HG03521 (cell line): ENCODE results near the gene ANK2.
A peak's percentile ranks its signal among the peaks of the same experiment; 100 is the strongest.
"Not testable (repeated sequence)": the region's sequence is repeated elsewhere in the genome, so short reads cannot be mapped to it uniquely, and the experiment has no call there.

Experiments
- ATAC-seq: cut with Tn5 transposase; IDR thresholded peaks from one replicate; pipeline ENCODE4 v1.9.1; 2021; ENCODE audit warnings: mild to moderate bottlenecking, moderate library complexity; ENCODE audit not compliant: unreplicated experiment

Gene ANK2

DNA sequence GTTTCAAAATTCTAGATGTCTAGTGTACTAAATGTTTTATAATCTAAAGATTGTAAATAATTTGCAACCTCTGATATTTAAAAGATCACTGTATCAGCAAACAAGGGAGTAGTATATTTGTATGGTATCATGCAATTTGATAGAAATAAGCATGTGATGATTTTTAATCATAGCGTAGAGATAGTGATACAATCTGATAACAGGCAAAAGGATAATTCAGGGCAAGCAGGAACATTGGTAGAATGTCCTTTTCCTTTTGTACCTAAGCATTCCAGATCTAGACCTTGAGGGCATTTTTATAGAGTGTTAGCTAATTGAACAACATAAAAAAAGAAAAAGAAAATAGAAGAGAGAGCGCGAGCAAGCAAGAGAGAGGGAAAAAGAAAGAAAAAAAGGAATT is 1.4 kb downstream of the ANK2 start:
- ATAC-seq, result no peak

DNA sequence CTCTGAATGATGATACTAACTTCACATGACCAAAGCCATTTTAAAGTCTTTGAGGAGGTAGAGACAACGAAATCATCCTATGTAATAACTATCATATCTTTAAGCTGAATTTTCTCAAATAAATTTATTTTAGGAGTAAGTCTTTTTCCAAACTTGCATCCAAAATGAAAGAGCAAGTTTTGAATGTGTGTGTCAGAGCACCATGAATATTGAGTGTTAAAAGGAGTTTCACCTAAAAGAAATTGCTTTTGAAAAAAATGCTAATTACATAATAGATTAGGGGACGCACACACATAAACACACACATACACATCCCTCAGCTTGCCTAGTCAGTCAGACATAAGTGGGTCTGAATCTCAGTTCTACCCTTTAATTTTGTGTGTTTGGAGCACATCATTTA is 1.9 kb downstream of the ANK2 start:
- ATAC-seq, result no peak

DNA sequence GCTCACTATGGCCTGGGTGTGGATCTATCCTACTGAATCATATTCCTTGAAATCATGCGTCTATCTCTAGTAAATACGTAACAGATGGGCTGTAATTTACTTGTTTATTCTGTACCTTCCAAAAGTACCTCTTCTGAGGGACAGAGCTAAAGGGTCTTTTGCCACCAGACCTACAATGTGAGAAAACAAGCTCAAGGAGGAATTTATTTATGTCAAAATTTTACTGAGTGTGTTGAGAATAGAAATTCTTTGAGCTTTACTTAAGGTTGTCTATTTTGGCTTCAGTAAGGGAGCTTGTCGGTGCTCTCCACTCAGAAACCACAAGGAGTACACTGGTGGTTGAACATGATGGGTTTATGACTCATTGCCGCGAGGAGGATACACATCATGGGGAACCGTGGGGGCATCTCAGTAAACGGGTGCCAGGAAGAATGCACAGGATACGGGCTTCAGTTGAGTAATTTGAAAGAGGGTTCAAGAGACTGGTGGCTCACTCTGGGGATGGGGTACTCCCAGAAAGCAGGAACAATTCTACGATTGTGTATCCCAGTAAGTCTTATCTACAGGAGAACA is 3.0 kb downstream of the ANK2 start:
- ATAC-seq, result peak; percentile 59

GRCh38 chr4:113053883-113054282 is 4.4 kb downstream of the ANK2 start:
- ATAC-seq, result no peak

- no peak for ATAC-seq
Observed at GRCh38 chr4:113056318-113056717, 6.9 kb downstream of the ANK2 start.

DNA sequence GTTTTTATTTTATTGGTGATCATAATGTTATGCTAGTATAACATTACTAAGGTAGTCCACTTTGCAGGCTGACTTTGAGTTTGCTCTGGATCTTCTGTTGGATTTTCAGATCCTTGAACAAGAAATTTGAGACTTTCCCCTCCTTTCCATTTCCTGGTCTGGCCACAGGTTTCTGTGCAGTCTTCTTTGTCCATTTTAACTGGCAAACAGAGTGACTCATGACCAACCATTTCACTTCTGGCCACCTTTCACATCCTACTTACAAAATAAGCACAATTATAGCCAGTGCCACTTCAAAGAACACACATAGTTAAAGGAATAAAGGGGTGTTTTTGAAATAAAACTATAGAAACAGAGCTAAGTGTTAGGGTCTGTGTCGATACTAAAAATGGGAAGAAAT is 8.4 kb downstream of the ANK2 start:
- no peak for ATAC-seq

DNA sequence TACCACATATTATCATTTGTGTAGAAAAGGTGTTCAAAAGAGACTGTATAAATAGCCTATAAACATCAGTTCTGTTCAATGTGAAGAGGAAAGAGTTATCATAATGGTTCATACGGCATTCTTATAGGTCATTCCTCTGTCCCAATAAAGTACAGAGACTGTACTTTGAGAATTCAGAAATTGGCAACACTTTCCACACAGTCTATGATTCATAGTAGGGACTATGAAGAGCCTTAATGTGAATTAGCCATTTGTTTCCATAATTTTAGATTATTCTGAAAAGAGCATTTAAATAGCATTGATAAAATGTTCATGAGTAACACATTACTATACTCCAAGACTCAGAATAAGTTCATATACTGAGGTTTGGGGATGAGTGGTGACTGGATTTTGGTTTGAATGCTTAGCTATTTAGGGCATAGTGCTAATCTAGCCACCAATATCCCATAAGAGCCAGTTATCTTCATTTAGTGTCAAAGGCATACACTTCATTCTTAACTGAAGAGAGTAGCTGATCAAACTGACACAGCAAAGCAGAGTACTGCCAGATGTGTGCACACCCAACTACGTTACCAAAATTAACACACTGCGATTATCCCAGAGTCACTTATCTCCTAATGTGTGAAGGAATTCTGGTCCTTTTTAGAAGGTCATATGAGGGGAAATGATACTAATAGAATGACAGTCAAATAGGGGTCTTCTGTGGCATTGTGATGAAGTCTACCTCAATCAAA is 10.2 kb downstream of the ANK2 start:
- no peak for ATAC-seq

GRCh38 chr4:113060853-113061252 is 11.4 kb downstream of the ANK2 start:
- ATAC-seq, result no peak

DNA sequence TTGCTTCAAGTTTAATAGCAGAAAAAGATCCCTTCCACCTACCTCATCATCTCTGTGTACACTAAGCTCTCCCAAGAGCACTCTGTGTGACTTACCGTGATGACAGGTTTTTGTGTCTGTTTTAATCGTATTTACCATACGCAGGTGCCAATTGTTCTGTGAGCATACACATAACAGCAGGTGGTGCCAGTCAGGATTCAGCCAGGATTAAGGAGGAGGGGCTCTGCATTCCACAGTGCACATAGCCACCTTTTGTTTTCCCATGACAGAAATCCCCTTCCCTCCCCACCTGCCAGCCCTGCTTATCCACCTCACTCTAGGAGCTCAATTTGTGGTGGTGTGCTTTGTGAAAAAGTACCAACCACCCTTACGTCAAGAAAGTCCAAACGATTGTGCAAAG is 14.8 kb downstream of the ANK2 start:
- ATAC-seq, result no peak

DNA sequence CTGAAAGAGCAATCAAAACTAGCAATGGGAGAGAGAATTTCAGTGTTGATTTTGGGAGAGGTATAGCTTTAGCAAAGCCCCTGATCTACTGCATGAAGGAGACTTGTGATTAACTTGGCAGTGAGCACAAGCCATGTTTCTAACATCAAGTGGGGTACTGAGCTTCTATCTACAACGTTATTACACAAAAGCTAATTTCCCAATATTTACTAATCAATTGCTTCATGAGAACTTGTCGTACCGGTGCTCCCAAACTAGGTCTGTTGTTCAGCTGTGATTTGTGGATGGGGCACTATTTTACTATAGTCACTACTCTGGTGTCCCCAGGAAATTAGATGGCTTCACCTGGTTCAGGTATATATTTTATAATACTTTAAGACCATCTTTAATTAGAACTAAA is 16.2 kb downstream of the ANK2 start:
- ATAC-seq, result no peak

DNA sequence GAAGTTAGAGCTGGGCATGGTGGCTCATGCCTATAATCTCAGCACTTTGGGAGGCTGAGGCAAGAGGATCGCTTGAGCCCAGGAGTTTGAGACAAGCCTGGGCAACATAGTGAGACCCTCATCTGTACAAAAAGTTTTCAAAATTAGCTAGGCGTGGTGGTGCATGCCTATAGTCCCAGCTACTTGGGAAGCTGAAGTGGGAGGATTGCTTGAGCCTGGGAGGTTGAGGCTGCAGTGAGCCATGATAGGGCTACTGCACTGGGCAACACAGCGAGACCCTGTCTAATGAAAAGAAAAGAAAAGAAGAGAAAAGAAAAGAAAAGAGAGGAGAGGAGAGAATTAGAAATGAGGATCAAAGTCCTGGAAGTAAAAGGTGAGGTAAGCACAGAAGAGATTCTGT is 19.3 kb downstream of the ANK2 start:
- not testable (repeated sequence) for ATAC-seq

DNA sequence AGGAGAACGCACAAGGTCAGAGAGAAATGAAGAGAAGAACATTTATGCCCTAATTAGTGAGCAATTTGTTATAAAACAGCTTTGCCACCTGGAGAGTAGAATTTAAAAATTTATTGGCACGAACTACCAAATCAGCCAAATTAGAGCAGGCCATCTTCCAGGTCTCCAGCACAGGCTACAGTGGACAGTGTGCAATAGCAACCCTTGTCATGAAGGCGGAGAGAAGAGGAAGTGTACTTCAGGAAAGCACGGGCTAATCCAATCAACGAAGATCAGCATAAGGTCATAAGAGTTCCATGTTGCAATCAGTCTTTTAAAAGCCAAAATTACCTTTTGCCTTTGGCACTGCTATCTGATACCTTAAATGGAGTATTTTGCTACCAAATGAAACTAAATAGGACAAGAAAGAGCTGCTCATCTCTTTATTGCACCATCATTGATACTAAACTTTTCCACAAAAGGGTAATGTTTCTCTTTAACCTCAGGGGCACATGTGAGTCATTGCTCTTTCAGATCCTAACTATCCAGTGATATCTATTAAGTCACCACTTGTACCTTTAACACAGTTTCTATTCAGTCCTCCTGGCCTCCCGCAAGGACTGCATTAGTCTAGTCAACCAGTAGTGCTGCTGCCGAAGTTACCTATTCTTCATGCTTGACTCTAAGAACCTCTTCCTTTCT is 19.9 kb downstream of the ANK2 start:
- ATAC-seq, result no peak

GRCh38 chr4:113070755-113071154 is 21.3 kb downstream of the ANK2 start:
- ATAC-seq, result no peak

DNA sequence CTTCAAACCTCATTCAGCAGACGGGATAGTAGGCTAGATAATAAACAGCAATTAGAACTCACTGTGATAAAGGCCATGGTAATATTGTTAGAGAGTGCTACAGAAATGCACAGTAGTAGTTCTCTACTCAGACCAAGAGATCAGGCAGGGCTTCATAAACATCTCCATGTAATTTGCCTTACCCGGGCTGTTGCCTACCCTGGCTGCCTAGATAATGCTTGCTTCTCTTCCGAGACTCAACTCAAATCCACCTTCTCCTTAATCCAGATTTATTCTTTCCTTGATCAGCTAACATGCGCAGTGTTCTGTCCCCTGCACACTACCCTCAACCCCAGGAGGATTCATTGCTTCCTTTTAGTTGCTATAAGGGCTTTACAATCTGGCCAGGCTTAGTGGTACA is 21.8 kb downstream of the ANK2 start:
- no peak for ATAC-seq

GRCh38 chr4:113071805-113072204 is 22.4 kb downstream of the ANK2 start:
- no peak for ATAC-seq

DNA sequence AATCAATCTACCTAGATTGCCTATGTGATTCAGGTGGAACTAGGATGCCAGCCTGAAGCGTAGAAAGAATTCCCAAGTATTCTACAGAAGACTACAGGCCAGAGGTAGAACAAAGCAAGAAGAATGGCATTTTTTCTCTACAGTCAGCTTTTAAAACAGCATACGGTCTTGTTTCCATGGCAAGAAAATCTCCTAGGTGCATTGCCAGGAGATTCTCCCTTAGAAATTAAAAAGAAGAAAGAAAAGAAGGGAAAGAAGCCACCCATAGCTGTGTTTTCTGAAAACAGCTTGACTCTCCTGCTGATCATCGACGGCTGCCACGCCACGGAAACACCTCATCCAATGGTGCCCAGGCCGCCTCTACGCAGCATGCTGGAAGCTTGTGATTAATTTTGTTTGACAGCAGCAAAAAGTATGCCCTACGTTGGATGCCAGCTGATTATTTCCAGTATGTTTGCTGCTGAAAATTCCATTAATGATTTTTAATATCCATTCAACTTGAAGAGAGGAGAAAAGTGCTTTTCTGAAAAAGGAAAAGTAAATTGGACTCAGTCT is 24.1 kb downstream of the ANK2 start:
- ATAC-seq, result no peak

DNA sequence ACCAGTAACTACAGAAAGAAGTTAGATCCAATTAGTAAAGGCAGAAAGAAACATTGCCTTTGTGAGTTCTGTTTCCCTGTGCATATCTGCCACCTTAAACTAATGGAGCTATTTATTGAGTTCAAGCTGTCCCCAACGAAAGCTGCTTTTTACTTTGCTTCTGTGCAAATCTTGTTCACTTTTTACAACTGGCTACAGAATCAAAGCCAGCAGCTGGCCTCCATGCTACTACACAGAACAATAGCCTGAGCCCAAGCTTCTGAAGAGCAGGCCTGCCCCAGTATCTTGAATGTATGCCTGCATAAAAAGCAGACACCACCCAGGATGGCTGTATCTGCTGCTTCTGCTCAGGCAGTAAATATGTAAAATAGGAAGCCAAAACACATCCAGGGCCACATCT is 28.1 kb downstream of the ANK2 start:
- ATAC-seq, result no peak

- ATAC-seq, result no peak
Observed at GRCh38 chr4:113078066-113078465, 28.6 kb downstream of the ANK2 start.

DNA sequence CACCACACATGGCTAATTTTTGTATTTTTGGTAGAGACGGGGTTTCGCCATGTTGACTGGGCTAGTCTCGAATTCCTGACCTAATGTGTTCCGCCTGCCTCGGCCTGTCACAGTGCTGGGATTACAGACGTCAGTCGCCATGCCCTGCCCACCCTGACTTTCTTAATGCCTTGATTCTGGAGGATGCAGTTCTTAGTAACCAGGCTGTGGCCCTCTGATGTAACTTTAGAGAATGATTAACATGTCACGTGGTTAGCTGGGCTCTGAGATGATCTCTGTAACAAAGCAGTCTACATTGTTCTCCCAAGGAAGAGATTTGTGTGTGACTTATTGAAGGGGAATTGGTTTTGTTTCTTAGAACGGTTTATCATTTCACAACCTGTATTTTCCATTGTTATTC is 30.6 kb downstream of the ANK2 start:
- no peak for ATAC-seq

GRCh38 chr4:113080624-113081023 is 31.2 kb downstream of the ANK2 start:
- no peak for ATAC-seq

GRCh38 chr4:113083346-113083745 is 33.9 kb downstream of the ANK2 start:
- ATAC-seq, result no peak

- ATAC-seq, result no peak
Observed at GRCh38 chr4:113086172-113086695, 36.8 kb downstream of the ANK2 start.
